GM12878 (cell line): ENCODE measurements around the gene ARL3. TPM values are rescaled to one million over a fixed set of nuclear protein-coding genes. Genes with fewer than 3 reads are reported as not detected.

Experiments
- ATAC-seq: fragments of 200-7000 bp; cut with Tn5 transposase; 3 replicates; pipeline ENCODE4 v1.9.1; 2020; ENCODE audit warnings: mild to moderate bottlenecking, moderate library complexity
- BruUV-seq: library from RNA; stranded (reverse); fragments of 400-500 nt; replicated peaks from 2 replicates; lab custom pipeline; 2021; lab: Mats Ljungman, UMichigan
- CTCF ChIA-PET: fragments of 300-600 bp; sonication (Branson Sonifier 250); formaldehyde crosslinking; extraction: SDS; loops from one replicate; lab custom pipeline; 2021; ENCODE audit warnings: inconsistent platforms; lab: Yijun Ruan, JAX
- POLR2A ChIA-PET: fragments of 350-600 bp; formaldehyde crosslinking; extraction: SDS; loops from one replicate; lab custom pipeline; 2021; ENCODE audit warnings: inconsistent platforms; lab: Charles Lee
- RAD21 ChIA-PET: fragments of 300-600 bp; sonication (Branson Sonifier 250); formaldehyde crosslinking; loops from one replicate; lab custom pipeline; 2023; ENCODE audit warnings: antibody characterized with exemption; ENCODE audit not compliant: unreplicated experiment; lab: Charles Lee
- SMC1A ChIA-PET: fragments of 300-600 bp; sonication (Branson Sonifier 250); formaldehyde crosslinking; loops from one replicate; lab custom pipeline; 2023; ENCODE audit not compliant: unreplicated experiment, uncharacterized antibody; lab: Charles Lee
- DNase-seq: peaks from one replicate; pipeline ENCODE4 v3.0.0-alpha.2; 2011; ENCODE audit warnings: low read depth, low spot score
- FAIRE-seq: peaks from 3 replicates; lab custom pipeline; 2011; peaks lifted over from hg19 to GRCh38; lab: Jason Lieb, UNC
- H2AFZ ChIP-seq: 2 replicates; pipeline ENCODE4 v1.6.0; 2011; ENCODE audit warnings: low read depth, low read length, control low read depth; ENCODE audit not compliant: control insufficient read depth
- H3K27ac ChIP-seq: 2 replicates; pipeline ENCODE4 v1.5.1; 2011; ENCODE audit warnings: control low read depth; ENCODE audit not compliant: control insufficient read depth, insufficient read depth
- H3K27me3 ChIP-seq, 2 experiments: replicated peaks in 1 of 2; 2 replicates each; pipeline versions ENCODE4 v1.6.0 to v1.6.1; 2011; ENCODE audit warnings: low read length in 1 of 2; ENCODE audit not compliant: control insufficient read depth in 2 of 2, insufficient read depth in 2 of 2
- H3K36me3 ChIP-seq, 2 experiments: 2 replicates each; pipeline ENCODE4 v1.5.1; 2011; ENCODE audit warnings: low read length in 1 of 2; ENCODE audit not compliant: control insufficient read depth in 2 of 2, insufficient read depth in 2 of 2
- H3K4me1 ChIP-seq: 2 replicates; pipeline ENCODE4 v1.6.1; 2011; ENCODE audit warnings: mild to moderate bottlenecking, low read length, moderate library complexity, mixed read lengths; ENCODE audit not compliant: control insufficient read depth, insufficient read depth
- H3K4me2 ChIP-seq: 2 replicates; pipeline ENCODE4 v1.6.0; 2011; ENCODE audit warnings: control low read depth; ENCODE audit not compliant: control insufficient read depth, insufficient read depth
- H3K4me3 ChIP-seq: fragments of 200-600 bp; sonication (generic); 2 replicates; pipeline ENCODE4 v1.5.1; 2016
- H3K79me2 ChIP-seq: 2 replicates; pipeline ENCODE4 v1.6.0; 2011; ENCODE audit warnings: low read length; ENCODE audit not compliant: control insufficient read depth, insufficient read depth
- H3K9ac ChIP-seq: 2 replicates; pipeline ENCODE4 v1.8.0; 2011; ENCODE audit warnings: low read length, control low read depth, mixed read lengths; ENCODE audit not compliant: control insufficient read depth, insufficient read depth
- H3K9me3 ChIP-seq: replicated peaks from 3 replicates; pipeline ENCODE4 v1.5.1; 2011; ENCODE audit warnings: mild to moderate bottlenecking, low read length; ENCODE audit not compliant: control insufficient read depth, insufficient read depth
- H4K20me1 ChIP-seq: 2 replicates; pipeline ENCODE4 v1.6.0; 2011; ENCODE audit not compliant: control insufficient read depth, insufficient read depth
- FOXM1 ChIP-seq: IDR thresholded peaks from 2 replicates; pipeline ENCODE4 v1.6.1; 2012; ENCODE audit warnings: low read depth, mild to moderate bottlenecking, inconsistent platforms, low read length, moderate library complexity
- HDAC6 ChIP-seq: fragments of 200-600 bp; sonication (generic); IDR thresholded peaks from one replicate; pipeline ENCODE4 v1.8.0; 2017; ENCODE audit warnings: antibody characterized with exemption; ENCODE audit not compliant: unreplicated experiment
- IRF4 ChIP-seq: IDR thresholded peaks from 2 replicates; pipeline ENCODE4 v1.6.1; 2011; ENCODE audit warnings: low read depth, low read length
- PKNOX1 ChIP-seq: fragments of 450-650 bp; IDR thresholded peaks from 2 replicates; pipeline ENCODE4 v1.6.1; 2016; ENCODE audit warnings: mild to moderate bottlenecking
- PRDM15 ChIP-seq: fragments of 450-650 bp; formaldehyde crosslinking; IDR thresholded peaks from 2 replicates; pipeline ENCODE4 v1.4.0; 2020; ENCODE audit warnings: mild to moderate bottlenecking, moderate library complexity
- ZZZ3 ChIP-seq: IDR thresholded peaks from 2 replicates; pipeline ENCODE4 v1.6.1; 2011; ENCODE audit warnings: low read depth; ENCODE audit not compliant: control insufficient read depth, insufficient read length
- WGBS: methylation state at CpG from one replicate; pipeline ENCODE4 v1.1.6; 2016; ENCODE audit warnings: low lambda C conversion rate; ENCODE audit not compliant: insufficient replicate concordance, insufficient coverage; ENCODE audit errors: missing lambda C conversion rate; 5-methylcytosine and 5-hydroxymethylcytosine counted together
- in situ Hi-C: fragments of 300-500 bp; cut with MboI; formaldehyde crosslinking; loops from 9 replicates; pipeline ENCODE4 v1.14.3; 2018; ENCODE audit warnings: mixed read lengths
- intact Hi-C: fragments of 100-400 bp; cut with micrococcal nuclease; formaldehyde crosslinking; loops from one replicate; pipeline ENCODE4 v1.14.2; 2022; ENCODE audit not compliant: unreplicated experiment
- polyA plus RNA-seq, 11 experiments: library from polyadenylated mRNA; depleted of rRNA in 4 of 11; unstranded in 6 of 11; stranded (reverse) in 5 of 11; fragments of >200 nt; fragmentation: Nextera tagmentation in 4 of 11; fragmentation: Illumina TruSeq in 1 of 11; extraction: Ambion mirVana in 4 of 11; extraction: Trizol in 1 of 11; gene quantifications; 1 replicate in 1 of 11; 2 replicates in 10 of 11; pipeline versions ENCODE4 v1.2.1 to v1.2.3, GENCODE V29; 2011 to 2016; ENCODE audit warnings: inconsistent platforms in 2 of 11, missing spikeins in 2 of 11, low read depth in 1 of 11
- total RNA-seq, 4 experiments: library from RNA; depleted of rRNA in 3 of 4; stranded (reverse); fragments of >200 nt in 3 of 4; fragmentation: Illumina TruSeq in 1 of 4; extraction: Trizol in 1 of 4; gene quantifications; 2 replicates each; pipeline versions ENCODE4 v1.2.1 to v1.2.3, GENCODE V29; 2013 to 2021
- TF ChIP-seq, protein P1 (sequence below): fragments of 450-650 bp; IDR thresholded peaks from 2 replicates; pipeline ENCODE4 v1.6.1; 2017; ENCODE audit warnings: borderline replicate concordance
- TF ChIP-seq, protein P2 (sequence below): fragments of 450-650 bp; formaldehyde crosslinking; IDR thresholded peaks from 2 replicates; pipeline ENCODE4 v1.5.0; 2022; ENCODE audit warnings: mild to moderate bottlenecking, missing genetic modification characterization
- TF ChIP-seq, protein P3 (sequence below): fragments of 450-650 bp; conservative IDR thresholded peaks from 2 replicates; pipeline ENCODE4 v1.6.1; 2017; ENCODE audit warnings: mild to moderate bottlenecking, moderate library complexity

ARL3 gene
- total and polyA plus RNA-seq, 10 of the 15 experiments (the other 5 are each of a cell fraction or from before 2014, with no cell fraction given), result 4.9 to 26.1 (median 11.0) TPM

GRCh38 chr10:102732661-102733060 is 18.5 kb upstream of the ARL3 start (continued):
- TF ChIP-seq, protein P1, sequence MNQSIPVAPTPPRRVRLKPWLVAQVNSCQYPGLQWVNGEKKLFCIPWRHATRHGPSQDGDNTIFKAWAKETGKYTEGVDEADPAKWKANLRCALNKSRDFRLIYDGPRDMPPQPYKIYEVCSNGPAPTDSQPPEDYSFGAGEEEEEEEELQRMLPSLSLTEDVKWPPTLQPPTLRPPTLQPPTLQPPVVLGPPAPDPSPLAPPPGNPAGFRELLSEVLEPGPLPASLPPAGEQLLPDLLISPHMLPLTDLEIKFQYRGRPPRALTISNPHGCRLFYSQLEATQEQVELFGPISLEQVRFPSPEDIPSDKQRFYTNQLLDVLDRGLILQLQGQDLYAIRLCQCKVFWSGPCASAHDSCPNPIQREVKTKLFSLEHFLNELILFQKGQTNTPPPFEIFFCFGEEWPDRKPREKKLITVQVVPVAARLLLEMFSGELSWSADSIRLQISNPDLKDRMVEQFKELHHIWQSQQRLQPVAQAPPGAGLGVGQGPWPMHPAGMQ, result no peak
- TF ChIP-seq ZZZ3 (no peak), PKNOX1 (no peak)

- no peaks in the 10 kb centered on the region for H4K20me1 ChIP-seq
- no peak overlapping the region for H3K4me2 ChIP-seq
- peaks cover 13 to 20% of the 10 kb centered on the region in 2 experiments; a peak in 3 of 4 replicates for H3K36me3 ChIP-seq
- no TSS peak for BruUV-seq
- ChIA-PET RAD21 (interaction anchor here (0.7 kb wide), 2 partner anchors 167 to 412 kb away, joined by 4 to 6 read pairs; no protein-coding TSS in a partner anchor), CTCF (interaction anchor here (0.6 to 1.1 kb wide), 4 partner anchors 36 to 166 kb away, joined by 3 read pairs; no protein-coding TSS in a partner anchor), POLR2A (no interaction called here), SMC1A (interaction anchor here (0.7 to 2.9 kb wide), 4 partner anchors 11 to 170 kb away, joined by 3 to 11 read pairs (median 7); no protein-coding TSS in a partner anchor)
- DNase-seq (no peak), ATAC-seq (no peak), FAIRE-seq (no peak)
- no peaks in the 10 kb centered on the region for H3K4me1 ChIP-seq
- H3K79me2 ChIP-seq, result no peaks in the 10 kb centered on the region
- no peak overlapping the region for H3K4me3 ChIP-seq
- no peaks in the 10 kb centered on the region for H3K9me3 ChIP-seq
- in situ Hi-C loops (no loop called here), intact Hi-C loops (no loop called here)
- 89% methylated on average over 4 of the region's 5 CpGs for WGBS
- no peak overlapping the region for H3K9ac ChIP-seq
- H3K27ac ChIP-seq, result no peak overlapping the region
- no peaks in the 10 kb centered on the region for H3K27me3 ChIP-seq
- no peak overlapping the region for H2AFZ ChIP-seq
- TF ChIP-seq HDAC6, result no peak
- TF ChIP-seq, protein P2, sequence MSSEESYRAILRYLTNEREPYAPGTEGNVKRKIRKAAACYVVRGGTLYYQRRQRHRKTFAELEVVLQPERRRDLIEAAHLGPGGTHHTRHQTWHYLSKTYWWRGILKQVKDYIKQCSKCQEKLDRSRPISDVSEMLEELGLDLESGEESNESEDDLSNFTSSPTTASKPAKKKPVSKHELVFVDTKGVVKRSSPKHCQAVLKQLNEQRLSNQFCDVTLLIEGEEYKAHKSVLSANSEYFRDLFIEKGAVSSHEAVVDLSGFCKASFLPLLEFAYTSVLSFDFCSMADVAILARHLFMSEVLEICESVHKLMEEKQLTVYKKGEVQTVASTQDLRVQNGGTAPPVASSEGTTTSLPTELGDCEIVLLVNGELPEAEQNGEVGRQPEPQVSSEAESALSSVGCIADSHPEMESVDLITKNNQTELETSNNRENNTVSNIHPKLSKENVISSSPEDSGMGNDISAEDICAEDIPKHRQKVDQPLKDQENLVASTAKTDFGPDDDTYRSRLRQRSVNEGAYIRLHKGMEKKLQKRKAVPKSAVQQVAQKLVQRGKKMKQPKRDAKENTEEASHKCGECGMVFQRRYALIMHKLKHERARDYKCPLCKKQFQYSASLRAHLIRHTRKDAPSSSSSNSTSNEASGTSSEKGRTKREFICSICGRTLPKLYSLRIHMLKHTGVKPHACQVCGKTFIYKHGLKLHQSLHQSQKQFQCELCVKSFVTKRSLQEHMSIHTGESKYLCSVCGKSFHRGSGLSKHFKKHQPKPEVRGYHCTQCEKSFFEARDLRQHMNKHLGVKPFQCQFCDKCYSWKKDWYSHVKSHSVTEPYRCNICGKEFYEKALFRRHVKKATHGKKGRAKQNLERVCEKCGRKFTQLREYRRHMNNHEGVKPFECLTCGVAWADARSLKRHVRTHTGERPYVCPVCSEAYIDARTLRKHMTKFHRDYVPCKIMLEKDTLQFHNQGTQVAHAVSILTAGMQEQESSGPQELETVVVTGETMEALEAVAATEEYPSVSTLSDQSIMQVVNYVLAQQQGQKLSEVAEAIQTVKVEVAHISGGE (CRISPR knock-in tag), result no peak
- no peak for TF ChIP-seq IRF4
- TF ChIP-seq FOXM1, result no peak
- no peak for TF ChIP-seq PRDM15 (CRISPR knock-in tag)
- TF ChIP-seq, protein P3, sequence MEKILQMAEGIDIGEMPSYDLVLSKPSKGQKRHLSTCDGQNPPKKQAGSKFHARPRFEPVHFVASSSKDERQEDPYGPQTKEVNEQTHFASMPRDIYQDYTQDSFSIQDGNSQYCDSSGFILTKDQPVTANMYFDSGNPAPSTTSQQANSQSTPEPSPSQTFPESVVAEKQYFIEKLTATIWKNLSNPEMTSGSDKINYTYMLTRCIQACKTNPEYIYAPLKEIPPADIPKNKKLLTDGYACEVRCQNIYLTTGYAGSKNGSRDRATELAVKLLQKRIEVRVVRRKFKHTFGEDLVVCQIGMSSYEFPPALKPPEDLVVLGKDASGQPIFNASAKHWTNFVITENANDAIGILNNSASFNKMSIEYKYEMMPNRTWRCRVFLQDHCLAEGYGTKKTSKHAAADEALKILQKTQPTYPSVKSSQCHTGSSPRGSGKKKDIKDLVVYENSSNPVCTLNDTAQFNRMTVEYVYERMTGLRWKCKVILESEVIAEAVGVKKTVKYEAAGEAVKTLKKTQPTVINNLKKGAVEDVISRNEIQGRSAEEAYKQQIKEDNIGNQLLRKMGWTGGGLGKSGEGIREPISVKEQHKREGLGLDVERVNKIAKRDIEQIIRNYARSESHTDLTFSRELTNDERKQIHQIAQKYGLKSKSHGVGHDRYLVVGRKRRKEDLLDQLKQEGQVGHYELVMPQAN, result no peak
Measured at GRCh38 chr10:102731222-102731800, 17.1 kb upstream of the ARL3 start.
